ENCODE data around the gene CDCP1.
"Not testable (repeated sequence)": the region's sequence is repeated elsewhere in the genome, so short reads cannot be mapped to it uniquely, and the experiment has no call there.

Gene CDCP1

GRCh38 chr3:45080824-45081223, 65.4 kb downstream of the CDCP1 start:
- no peak for DNase-seq

DNA sequence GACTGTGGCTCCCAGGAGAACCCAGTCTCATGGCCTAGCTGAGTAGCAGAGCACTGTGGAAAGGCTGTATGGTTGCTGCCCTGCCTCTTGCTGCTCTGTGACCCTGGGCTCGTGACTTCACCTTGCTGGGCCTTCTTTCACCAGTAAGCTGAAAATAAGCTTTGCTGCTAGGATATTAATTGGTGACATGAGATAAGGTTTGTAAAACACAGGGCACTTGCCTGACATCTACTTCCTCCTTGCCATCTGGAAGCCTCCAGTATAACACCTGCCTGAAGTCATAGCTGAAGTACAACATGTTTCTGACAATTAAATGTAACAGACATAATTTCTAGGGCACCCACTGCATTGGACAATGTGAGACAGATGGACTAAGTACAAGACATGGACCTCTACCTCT, 66.5 kb downstream of the CDCP1 start:
- DNase-seq = no peak

GRCh38 chr3:45078910-45079522, 67.2 kb downstream of the CDCP1 start:
- no peak for DNase-seq

DNA sequence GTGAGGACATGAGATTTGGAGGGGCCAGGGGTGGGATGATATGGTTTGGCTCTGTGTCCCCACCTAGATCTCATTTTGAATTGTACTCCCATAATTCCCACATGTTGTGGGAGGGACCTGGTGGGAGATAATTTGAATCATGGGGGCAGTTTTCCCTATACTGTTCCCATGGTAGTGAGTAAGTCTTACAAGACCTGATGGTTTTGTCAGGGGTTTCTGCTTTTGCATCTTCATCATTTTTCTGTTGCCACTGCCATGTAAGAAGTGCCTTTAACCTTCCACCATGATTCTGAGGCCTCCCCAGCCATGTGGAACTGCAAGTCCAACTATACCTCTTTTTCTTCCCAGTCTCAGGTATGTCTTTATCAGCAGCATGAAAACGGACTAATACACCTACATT, 67.9 kb downstream of the CDCP1 start:
- not testable (repeated sequence) for DNase-seq

DNA sequence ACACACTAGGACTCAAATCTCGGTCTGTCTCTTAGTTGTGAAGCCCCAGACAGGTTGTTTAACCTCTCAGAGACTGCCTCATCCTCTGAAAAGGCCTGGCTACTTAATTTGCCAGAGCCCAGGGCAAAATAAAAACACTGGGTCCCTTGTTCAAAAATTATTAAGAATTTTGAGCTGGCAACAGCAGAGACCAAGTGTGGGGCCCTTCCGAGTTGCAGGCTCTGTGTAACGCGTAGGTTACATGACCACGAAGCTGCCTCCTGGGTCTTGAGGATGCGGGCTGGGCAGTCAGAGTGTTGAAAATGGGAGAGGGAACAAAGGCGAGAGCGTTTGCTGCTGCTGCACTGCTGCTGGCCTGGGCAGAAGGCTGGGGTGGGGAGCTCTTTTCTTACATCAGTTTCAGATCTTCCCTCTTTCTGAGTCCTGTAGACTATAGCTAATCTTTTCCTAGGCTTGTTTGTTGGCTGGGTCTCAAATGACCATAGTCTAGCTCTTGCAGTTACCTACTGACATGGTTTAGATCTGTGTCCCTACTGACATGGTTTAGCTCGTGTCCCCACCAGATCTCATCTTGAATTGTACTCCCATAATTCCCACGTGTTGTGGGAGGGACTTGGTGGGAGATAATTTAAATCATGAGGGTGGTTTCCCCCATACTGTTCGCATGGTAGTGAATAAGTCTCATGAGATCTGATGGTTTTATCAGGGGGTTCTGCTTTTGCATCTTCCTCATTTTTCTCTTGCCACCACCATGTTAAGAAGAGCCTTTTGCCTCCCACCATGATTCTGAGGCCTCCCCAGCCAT, 70.2 kb downstream of the CDCP1 start:
- DNase-seq = no peak

DNA sequence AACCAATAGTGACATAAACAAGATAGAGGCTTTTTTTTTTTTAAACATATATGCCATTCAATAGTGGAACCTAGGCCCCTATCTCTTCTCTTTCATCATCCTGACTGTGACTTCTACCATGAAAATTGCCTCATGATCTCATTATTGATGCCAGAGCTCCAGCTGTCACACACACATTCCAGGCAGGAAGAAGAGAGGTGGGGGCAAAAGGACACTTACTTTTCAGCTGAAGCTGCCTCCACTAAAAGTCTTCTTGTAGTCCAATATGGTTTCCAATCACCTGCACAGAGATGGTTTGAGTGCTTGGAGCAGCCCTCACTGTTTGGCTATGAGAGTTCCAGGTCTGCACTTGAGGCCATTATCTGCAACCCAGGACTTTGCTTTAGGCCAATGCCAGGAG, 75.1 kb downstream of the CDCP1 start:
- DNase-seq = no peak

GRCh38 chr3:45067941-45068340, 78.2 kb downstream of the CDCP1 start:
- DNase-seq = no peak

- no peak for DNase-seq
Measured at GRCh38 chr3:45067486-45067885, 78.7 kb downstream of the CDCP1 start.

DNA sequence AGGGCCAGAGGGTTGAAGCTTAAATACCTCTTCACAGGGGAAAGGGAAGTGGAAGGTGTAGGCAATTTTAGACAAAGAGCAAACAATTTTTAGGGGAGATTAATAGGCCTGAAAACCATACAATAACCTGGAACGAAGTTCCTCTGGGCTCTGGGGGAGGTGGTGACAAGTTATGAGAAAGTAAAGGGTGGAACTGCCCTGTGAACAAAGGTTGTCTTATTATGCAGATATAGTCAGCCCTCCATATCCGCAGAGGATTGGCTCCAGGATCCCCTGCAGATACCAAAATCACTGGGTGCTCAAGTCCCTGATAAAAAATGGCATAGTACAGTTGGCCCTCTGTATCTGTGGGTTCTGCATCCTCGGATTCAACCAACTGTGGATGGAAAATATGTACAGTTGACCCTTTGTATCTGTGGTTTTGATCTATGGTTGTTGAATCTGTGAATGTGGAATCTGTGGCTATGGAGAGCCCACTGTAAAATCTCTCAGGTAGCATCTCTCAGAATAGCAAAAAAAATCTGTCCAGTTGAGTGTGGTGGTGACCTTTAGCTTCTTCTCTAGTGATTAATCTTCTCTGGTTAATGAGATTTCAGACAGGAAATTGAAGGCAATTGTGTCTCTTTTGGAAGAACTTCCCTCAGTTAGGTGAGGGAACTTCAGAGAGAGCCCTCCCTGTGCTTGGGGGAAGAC, 79.9 kb downstream of the CDCP1 start:
- DNase-seq = no peak

GRCh38 chr3:45065373-45065720, 80.8 kb downstream of the CDCP1 start:
- DNase-seq = no peak

- no peak for DNase-seq
Measured at GRCh38 chr3:45064512-45065372, 81.4 kb downstream of the CDCP1 start.

GRCh38 chr3:45062697-45063070, 83.5 kb downstream of the CDCP1 start:
- no peak for DNase-seq

GRCh38 chr3:45060165-45060892, 85.8 kb downstream of the CDCP1 start:
- no peak for DNase-seq

GRCh38 chr3:45059132-45059531, 87.0 kb downstream of the CDCP1 start:
- no peak for DNase-seq

GRCh38 chr3:45057557-45057956, 88.6 kb downstream of the CDCP1 start:
- DNase-seq = no peak

GRCh38 chr3:45056608-45057301, 89.4 kb downstream of the CDCP1 start:
- DNase-seq = no peak

DNA sequence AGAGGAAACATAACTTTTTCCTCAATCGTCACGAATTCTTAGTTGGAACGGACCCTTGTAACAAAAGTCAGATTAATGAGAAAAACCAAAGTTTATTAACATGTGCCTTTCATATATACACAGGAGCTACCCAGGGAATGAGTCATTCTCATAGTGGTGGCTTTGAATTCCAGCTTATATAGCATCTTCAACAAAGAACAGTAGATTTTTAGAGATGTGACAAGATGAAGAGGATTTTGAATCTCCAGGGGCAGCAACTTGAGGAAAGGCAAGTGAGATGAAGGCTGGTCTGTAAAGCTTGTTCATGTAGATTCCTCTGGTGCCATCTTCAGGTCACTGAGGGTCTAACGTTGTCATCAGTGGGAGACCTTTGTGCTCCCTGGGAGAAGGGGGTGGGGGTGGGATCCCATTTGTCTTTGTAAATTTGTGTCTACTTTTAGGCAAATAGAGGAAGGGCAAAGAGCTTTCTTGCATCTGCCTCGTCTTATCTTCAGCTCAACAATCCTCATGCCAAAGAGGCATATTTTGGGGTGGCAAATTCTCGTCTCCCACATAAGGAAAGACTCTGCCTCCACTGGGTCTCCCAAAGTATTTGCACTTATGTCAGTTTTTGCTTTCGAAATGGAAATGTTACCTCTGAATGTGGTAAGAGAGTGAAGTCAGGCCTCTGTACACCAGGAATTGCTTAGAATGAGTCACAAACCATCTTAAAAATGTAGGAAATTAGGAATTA, 90.6 kb downstream of the CDCP1 start:
- DNase-seq = no peak

DNA sequence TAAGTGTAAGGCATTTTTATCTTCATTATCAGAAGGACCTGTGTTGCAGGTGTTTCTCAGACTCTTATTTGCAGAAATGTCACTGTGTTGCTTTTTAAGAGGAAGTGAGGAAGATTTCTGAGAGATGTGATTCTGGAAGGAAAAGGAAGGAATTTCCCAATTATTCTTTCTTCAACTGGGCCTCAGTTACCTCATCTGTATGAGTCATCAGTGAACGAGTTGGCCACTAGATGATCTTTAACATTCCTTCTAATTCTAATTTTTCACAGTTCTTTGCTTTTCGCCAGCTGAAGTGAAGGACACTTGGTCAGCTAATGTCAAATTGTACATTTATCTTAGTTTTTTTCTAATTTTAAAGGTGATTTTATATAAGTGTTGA, 91.2 kb downstream of the CDCP1 start:
- DNase-seq = no peak

GRCh38 chr3:45054196-45054857, 91.9 kb downstream of the CDCP1 start:
- DNase-seq = no peak

DNA sequence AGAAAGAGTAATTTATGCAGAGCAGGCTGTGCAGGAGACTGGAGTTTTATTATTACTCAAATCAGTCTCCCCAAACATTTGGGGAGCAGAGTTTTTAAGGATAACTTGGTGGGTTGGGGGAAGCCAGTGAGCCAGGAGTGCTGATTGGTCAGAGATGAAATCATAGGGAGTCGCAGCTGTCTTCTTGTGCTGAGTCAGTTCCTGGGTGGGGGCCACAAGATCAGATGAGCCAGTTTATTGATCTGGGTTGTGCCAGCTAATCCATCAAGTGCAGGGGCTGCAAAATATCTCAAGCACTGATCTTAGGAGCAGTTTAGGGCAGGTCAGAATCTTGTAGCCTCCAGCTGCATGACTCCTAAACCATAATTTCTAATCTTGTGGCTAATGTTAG, 92.4 kb downstream of the CDCP1 start:
- DNase-seq = not testable (repeated sequence)

DNA sequence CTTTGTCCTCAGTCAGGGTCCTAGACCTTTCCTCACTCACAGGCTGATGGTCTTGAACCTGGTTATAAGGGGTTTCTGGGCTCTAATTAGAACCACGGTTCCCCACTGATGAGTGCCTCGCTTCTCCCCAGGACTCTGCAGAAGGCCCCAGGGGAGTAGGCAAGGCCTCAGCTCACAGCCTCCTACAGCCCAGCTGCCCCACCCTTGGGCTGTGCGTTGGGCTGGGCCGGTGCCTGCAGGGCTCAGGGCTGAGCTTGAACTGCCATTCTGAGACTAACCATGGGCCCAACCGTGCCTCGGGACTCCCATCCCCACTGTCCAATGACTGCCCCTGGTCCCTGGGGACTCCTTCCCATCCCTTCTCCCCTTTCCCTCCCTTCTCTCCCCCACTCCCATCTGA, 94.5 kb downstream of the CDCP1 start:
- no peak for DNase-seq
